Subcutaneous adipose tissue (tissue), 4 donors: Measurements from ENCODE around the gene MEGF9. TPM values are rescaled to one million over a fixed set of nuclear protein-coding genes. Genes with fewer than 3 reads are reported as not detected.

Source experiments
- CTCF ChIP-seq: fragments of 450-650 bp; IDR thresholded peaks from one replicate; pipeline ENCODE4 v1.5.1; 2016; ENCODE audit warnings: low read depth, mild to moderate bottlenecking, control low read depth, antibody characterized with exemption, moderate library complexity
- total RNA-seq, 4 donors: library from RNA; depleted of rRNA; stranded (reverse); fragments of >200 nt; gene quantifications; one replicate each; pipeline ENCODE4 v1.1.0, GENCODE V29; 2016

MEGF9 gene
- total RNA-seq, 4 donors from 2014 or later = 33.7 to 55.1 (median 41.8) TPM

GRCh38 chr9:120730654-120731514 is 16.6 kb upstream of the MEGF9 start:
- no peak for TF ChIP-seq CTCF

- TF ChIP-seq CTCF = no peak
Measured at GRCh38 chr9:120729791-120730241, 15.5 kb upstream of the MEGF9 start.

- TF ChIP-seq CTCF = no peak
Measured at GRCh38 chr9:120726484-120726883, 12.2 kb upstream of the MEGF9 start.

- TF ChIP-seq CTCF = no peak
Measured at GRCh38 chr9:120725907-120726306, 11.6 kb upstream of the MEGF9 start.

- TF ChIP-seq CTCF = no peak
Measured at GRCh38 chr9:120724757-120725400, 10.6 kb upstream of the MEGF9 start.

GRCh38 chr9:120723565-120723964 is 9.3 kb upstream of the MEGF9 start:
- TF ChIP-seq CTCF = no peak

- TF ChIP-seq CTCF = no peak
Measured at GRCh38 chr9:120720404-120720803, 6.1 kb upstream of the MEGF9 start.
